ENCODE measurements around the gene ATRAID. TPM values are rescaled to one million over a fixed set of nuclear protein-coding genes. Genes with fewer than 3 reads are reported as not detected.

ATRAID gene
- total RNA-seq, 6 experiments from 2014 or later: 30.7 to 65.8 (median 35.9) TPM

- intact Hi-C loops (cut with DNase I): no loop called here
- DNase-seq (peak in 1 of 3 donors; percentile 7), ATAC-seq (no peak)
- peaks cover 2 to 48% (median 25%) of the 10 kb centered on the region in 4 donors for H3K36me3 ChIP-seq
- H3K9me3 ChIP-seq: no peaks in the 10 kb centered on the region
- TF ChIP-seq POLR2A (IDR thresholded peaks at IDR 0.05): no peak
- TF ChIP-seq CTCF (IDR thresholded peaks at IDR 0.05): no peak
- H3K4me3 ChIP-seq: no peak overlapping the region
- H3K4me1 ChIP-seq: peaks cover 0 to 6% (median 0%) of the 10 kb centered on the region in 4 donors
- H3K27ac ChIP-seq: no peak overlapping the region
- no peaks in the 10 kb centered on the region for H3K27me3 ChIP-seq
- 86% methylated on average over 1 of the region's 3 CpGs for WGBS (ENCODE audit: insufficient coverage, low coverage, low lambda C conversion rate, missing lambda C conversion rate)
Measured at GRCh38 chr2:27221166-27221565, 9.3 kb downstream of the ATRAID start.

GRCh38 chr2:27222407-27222806 is 10.6 kb downstream of the ATRAID start:
- Histone ChIP-seq H3K27me3 (no peaks in the 10 kb centered on the region), H3K36me3 (peaks cover 2 to 58% (median 31%) of the 10 kb centered on the region in 4 donors), H3K9me3 (no peaks in the 10 kb centered on the region), H3K4me3 (no peak overlapping the region), H3K4me1 (peaks cover 0 to 6% (median 0%) of the 10 kb centered on the region in 4 donors), H3K27ac (no peak overlapping the region)
- intact Hi-C loops (cut with DNase I): no loop called here
- WGBS (ENCODE audit: insufficient coverage, low coverage, low lambda C conversion rate, missing lambda C conversion rate): 100% methylated on average over 4 of the region's 5 CpGs
- peak in 1 of 3 donors; percentile 20 for DNase-seq
- TF ChIP-seq CTCF (IDR thresholded peaks at IDR 0.05) (no peak), POLR2A (IDR thresholded peaks at IDR 0.05) (no peak)
- ATAC-seq: no peak

GRCh38 chr2:27223416-27223815 is 11.6 kb downstream of the ATRAID start:
- intact Hi-C loops (cut with DNase I): no loop called here
- no peak for DNase-seq

GRCh38 chr2:27225526-27225925 is 13.7 kb downstream of the ATRAID start:
- Histone ChIP-seq H3K36me3 (peaks cover 2 to 82% (median 37%) of the 10 kb centered on the region in 4 donors), H3K27ac (no peak overlapping the region), H3K9me3 (no peaks in the 10 kb centered on the region), H3K27me3 (no peaks in the 10 kb centered on the region), H3K4me1 (no peaks in the 10 kb centered on the region), H3K4me3 (no peak overlapping the region)
- WGBS (ENCODE audit: insufficient coverage, low coverage, low lambda C conversion rate, missing lambda C conversion rate): 89% methylated on average over 8 of the region's 9 CpGs
- no peak for TF ChIP-seq POLR2A (IDR thresholded peaks at IDR 0.05)
- TF ChIP-seq CTCF (IDR thresholded peaks at IDR 0.05): no peak
- intact Hi-C loops (cut with DNase I): no loop called here
- peak in 1 of 4 donors; percentile 17 for ATAC-seq
- DNase-seq: no peak

More at GRCh38 chr2:27223416-27223815, 11.6 kb downstream of the ATRAID start:
- TF ChIP-seq POLR2A (IDR thresholded peaks at IDR 0.05) (no peak), CTCF (IDR thresholded peaks at IDR 0.05) (no peak)
- no peak overlapping the region for H3K27ac ChIP-seq
- H3K36me3 ChIP-seq: peaks cover 2 to 65% (median 34%) of the 10 kb centered on the region in 4 donors
- no peak for ATAC-seq
- no peak overlapping the region for H3K4me3 ChIP-seq
- H3K9me3 ChIP-seq: no peaks in the 10 kb centered on the region
- H3K4me1 ChIP-seq: no peaks in the 10 kb centered on the region
- 100% methylated on average over 4 of the region's 6 CpGs for WGBS (ENCODE audit: insufficient coverage, low coverage, low lambda C conversion rate, missing lambda C conversion rate)
- H3K27me3 ChIP-seq: no peaks in the 10 kb centered on the region

GRCh38 chr2:27227501-27227900 is 15.7 kb downstream of the ATRAID start:
- no peaks in the 10 kb centered on the region for H3K27me3 ChIP-seq
- intact Hi-C loops (cut with DNase I): no loop called here
- H3K9me3 ChIP-seq: no peaks in the 10 kb centered on the region
- DNase-seq (no peak), ATAC-seq (no peak)
- H3K4me3 ChIP-seq: no peak overlapping the region
- H3K27ac ChIP-seq: no peak overlapping the region
- TF ChIP-seq POLR2A (IDR thresholded peaks at IDR 0.05) (no peak), CTCF (IDR thresholded peaks at IDR 0.05) (no peak)
- H3K4me1 ChIP-seq: no peaks in the 10 kb centered on the region
- H3K36me3 ChIP-seq: peaks cover 6 to 94% (median 40%) of the 10 kb centered on the region in 4 donors
- 93% methylated on average over 2 of the region's 2 CpGs for WGBS (ENCODE audit: insufficient coverage, low coverage, low lambda C conversion rate, missing lambda C conversion rate)
